IPS-20b (cell line): ENCODE data around the gene CRACR2A.

Experiments
- H3K27ac ChIP-seq: one replicate; pipeline ENCODE4 v1.5.1; 2013; ENCODE audit warnings: low read length
- H3K27me3 ChIP-seq: 2 replicates; pipeline ENCODE4 v1.6.1; 2013; ENCODE audit warnings: mild to moderate bottlenecking, low read length, inconsistent platforms; ENCODE audit not compliant: insufficient read depth
- H3K36me3 ChIP-seq: 2 replicates; pipeline ENCODE4 v1.6.1; 2013; ENCODE audit warnings: low read depth, mild to moderate bottlenecking, inconsistent platforms, low read length, moderate library complexity; ENCODE audit not compliant: insufficient read depth
- H3K4me1 ChIP-seq: 2 replicates; pipeline ENCODE4 v1.6.1; 2013; ENCODE audit warnings: mild to moderate bottlenecking, control low read depth, inconsistent platforms, low read length, moderate library complexity; ENCODE audit not compliant: insufficient read depth
- H3K4me3 ChIP-seq: 2 replicates; pipeline ENCODE4 v1.5.1; 2013; ENCODE audit warnings: mild to moderate bottlenecking, low read length, inconsistent platforms
- H3K9ac ChIP-seq: 2 replicates; pipeline ENCODE4 v1.6.1; 2013; ENCODE audit warnings: low read depth, mild to moderate bottlenecking, inconsistent platforms, low read length, moderate library complexity
- H3K9me3 ChIP-seq: 2 replicates; pipeline ENCODE4 v1.6.1; 2013; ENCODE audit warnings: mild to moderate bottlenecking, low read depth, low read length, inconsistent platforms; ENCODE audit not compliant: insufficient read depth

CRACR2A gene

GRCh38 chr12:3594966-3595365 is 157.9 kb downstream of the CRACR2A start:
- no peak overlapping the region for H3K9ac ChIP-seq
- no peaks in the 10 kb centered on the region for H3K9me3 ChIP-seq
- no peak overlapping the region for H3K4me3 ChIP-seq
- no peak overlapping the region for H3K27ac ChIP-seq
- no peaks in the 10 kb centered on the region; the same call in 1 of the 2 replicates for H3K27me3 ChIP-seq
- H3K4me1 ChIP-seq = peaks cover 4% of the 10 kb centered on the region
- H3K36me3 ChIP-seq = no peaks in the 10 kb centered on the region

GRCh38 chr12:3593906-3594483 is 158.9 kb downstream of the CRACR2A start:
- Histone ChIP-seq H3K27me3 (no peaks in the 10 kb centered on the region; the same call in 1 of the 2 replicates), H3K27ac (no peak overlapping the region), H3K9me3 (no peaks in the 10 kb centered on the region), H3K4me3 (no peak overlapping the region), H3K36me3 (no peaks in the 10 kb centered on the region), H3K9ac (no peak overlapping the region), H3K4me1 (no peaks in the 10 kb centered on the region)

GRCh38 chr12:3592856-3593625 is 159.9 kb downstream of the CRACR2A start:
- no peaks in the 10 kb centered on the region for H3K27me3 ChIP-seq
- no peak overlapping the region for H3K9ac ChIP-seq
- no peak overlapping the region for H3K4me3 ChIP-seq
- no peaks in the 10 kb centered on the region for H3K9me3 ChIP-seq
- no peak overlapping the region for H3K27ac ChIP-seq
- H3K36me3 ChIP-seq = no peaks in the 10 kb centered on the region
- no peaks in the 10 kb centered on the region; the same call in 1 of the 2 replicates for H3K4me1 ChIP-seq

- no peaks in the 10 kb centered on the region for H3K9me3 ChIP-seq
- H3K4me1 ChIP-seq = peaks cover 3% of the 10 kb centered on the region; the same call in 1 of the 2 replicates
- H3K27ac ChIP-seq = no peak overlapping the region
- no peaks in the 10 kb centered on the region for H3K36me3 ChIP-seq
- no peaks in the 10 kb centered on the region for H3K27me3 ChIP-seq
- H3K4me3 ChIP-seq = no peak overlapping the region
- H3K9ac ChIP-seq = no peak overlapping the region
Measured at GRCh38 chr12:3589745-3590144, 163.2 kb downstream of the CRACR2A start.

GRCh38 chr12:3587402-3588013 is 165.4 kb downstream of the CRACR2A start:
- Histone ChIP-seq H3K4me3 (no peak overlapping the region), H3K27me3 (no peaks in the 10 kb centered on the region), H3K27ac (no peak overlapping the region), H3K9ac (no peak overlapping the region), H3K9me3 (no peaks in the 10 kb centered on the region), H3K4me1 (peaks cover 3% of the 10 kb centered on the region; the same call in 1 of the 2 replicates), H3K36me3 (no peaks in the 10 kb centered on the region)

GRCh38 chr12:3583656-3584334 is 169.1 kb downstream of the CRACR2A start:
- H3K36me3 ChIP-seq = no peaks in the 10 kb centered on the region
- no peak overlapping the region for H3K9ac ChIP-seq
- no peak overlapping the region for H3K27ac ChIP-seq
- H3K4me3 ChIP-seq = no peak overlapping the region
- no peaks in the 10 kb centered on the region for H3K9me3 ChIP-seq
- H3K27me3 ChIP-seq = no peaks in the 10 kb centered on the region
- H3K4me1 ChIP-seq = peaks cover 8% of the 10 kb centered on the region; the same call in 1 of the 2 replicates

- Histone ChIP-seq H3K27ac (no peak overlapping the region), H3K9ac (no peak overlapping the region), H3K27me3 (no peaks in the 10 kb centered on the region), H3K9me3 (no peaks in the 10 kb centered on the region), H3K4me3 (no peak overlapping the region), H3K4me1 (peaks cover 5% of the 10 kb centered on the region; the same call in 1 of the 2 replicates), H3K36me3 (no peaks in the 10 kb centered on the region)
Measured at GRCh38 chr12:3580094-3580749, 172.7 kb downstream of the CRACR2A start.

GRCh38 chr12:3579446-3580093 is 173.3 kb downstream of the CRACR2A start:
- no peak overlapping the region for H3K9ac ChIP-seq
- H3K9me3 ChIP-seq = no peaks in the 10 kb centered on the region
- no peaks in the 10 kb centered on the region for H3K27me3 ChIP-seq
- H3K27ac ChIP-seq = no peak overlapping the region
- no peaks in the 10 kb centered on the region for H3K36me3 ChIP-seq
- no peak overlapping the region for H3K4me3 ChIP-seq
- peaks cover 5% of the 10 kb centered on the region; the same call in 1 of the 2 replicates for H3K4me1 ChIP-seq

GRCh38 chr12:3578557-3578956 is 174.4 kb downstream of the CRACR2A start:
- Histone ChIP-seq H3K4me1 (peaks cover 5% of the 10 kb centered on the region; the same call in 1 of the 2 replicates), H3K4me3 (no peak overlapping the region), H3K27ac (no peak overlapping the region), H3K9ac (no peak overlapping the region), H3K27me3 (no peaks in the 10 kb centered on the region), H3K36me3 (no peaks in the 10 kb centered on the region), H3K9me3 (no peaks in the 10 kb centered on the region)

- H3K27ac ChIP-seq = no peak overlapping the region
- no peak overlapping the region for H3K9ac ChIP-seq
- peaks cover 5% of the 10 kb centered on the region; the same call in 1 of the 2 replicates for H3K4me1 ChIP-seq
- no peaks in the 10 kb centered on the region for H3K36me3 ChIP-seq
- H3K27me3 ChIP-seq = no peaks in the 10 kb centered on the region
- H3K4me3 ChIP-seq = no peak overlapping the region
- H3K9me3 ChIP-seq = no peaks in the 10 kb centered on the region
Measured at GRCh38 chr12:3576891-3577290, 176.0 kb downstream of the CRACR2A start.

- Histone ChIP-seq H3K36me3 (no peaks in the 10 kb centered on the region), H3K9me3 (no peaks in the 10 kb centered on the region), H3K9ac (no peak overlapping the region), H3K4me1 (peaks cover 6% of the 10 kb centered on the region; the same call in 1 of the 2 replicates), H3K4me3 (no peak overlapping the region), H3K27ac (no peak overlapping the region), H3K27me3 (no peaks in the 10 kb centered on the region)
Measured at GRCh38 chr12:3574986-3575385, 177.9 kb downstream of the CRACR2A start.
